Stimulated activated CD4-positive, alpha-beta T cell treated with anti-CD3 and anti-CD28 coated beads, Interleukin-1b, Interleukin-23, amount 100 ng/mL, for 24 hours (primary cell): Measurements from ENCODE around the gene NEUROD4.
"Not testable (repeated sequence)": the region's sequence is repeated elsewhere in the genome, so short reads cannot be mapped to it uniquely, and the experiment has no call there.

Source experiments
- DNase-seq, 4 experiments: peaks; one replicate each; pipeline ENCODE4 v3.0.0-alpha.2; 2020; ENCODE audit warnings: low read depth in 4 of 4, low spot score in 1 of 4

Gene NEUROD4

GRCh38 chr12:55019784-55020183, at the start of gene NEUROD4:
TSS of gene NEUROD4 (plus strand) at chr12:55019974. CDS start at chr12:55026440, 6,466 bp downstream.
- no peak for DNase-seq

- DNase-seq, result no peak
These were observed 49.0 kb upstream of the NEUROD4 start for GRCh38 chr12:54970741-54971140.

GRCh38 chr12:54973556-54973955, 46.2 kb upstream of the NEUROD4 start:
- DNase-seq, result no peak

- DNase-seq, result no peak
These were observed 45.5 kb upstream of the NEUROD4 start for GRCh38 chr12:54974279-54974678.

GRCh38 chr12:54975272-54975671, 44.5 kb upstream of the NEUROD4 start:
- DNase-seq, result no peak

- DNase-seq, result no peak
These were observed 43.9 kb upstream of the NEUROD4 start for GRCh38 chr12:54975875-54976274.

GRCh38 chr12:54977155-54977554, 42.6 kb upstream of the NEUROD4 start:
- DNase-seq, result no peak

- DNase-seq, result no peak
These were observed 41.9 kb upstream of the NEUROD4 start for GRCh38 chr12:54977857-54978256.

GRCh38 chr12:54980341-54980740, 39.4 kb upstream of the NEUROD4 start:
- DNase-seq, result peak in 2 of 4 experiments; percentile 22 to 38

- DNase-seq, result peak in 2 of 4 experiments; percentile 25 to 26
These were observed 38.0 kb upstream of the NEUROD4 start for GRCh38 chr12:54981796-54982195.

GRCh38 chr12:54983536-54984101, 36.2 kb upstream of the NEUROD4 start:
- peak in 2 of 4 experiments; percentile 29 to 30 for DNase-seq

- peak; percentile 42 to 79 (median 58) for DNase-seq
These were observed 35.0 kb upstream of the NEUROD4 start, which contains the start of gene TESPA1 for GRCh38 chr12:54984658-54985376. TSS of gene TESPA1 (minus strand) at chr12:54984762. CDS start at chr12:54974562, 10,200 bp downstream.

- DNase-seq, result not testable (repeated sequence)
These were observed 33.0 kb upstream of the NEUROD4 start for GRCh38 chr12:54986773-54987172.

GRCh38 chr12:54987611-54988231, 32.1 kb upstream of the NEUROD4 start:
- DNase-seq, result no peak

- no peak for DNase-seq
These were observed 31.2 kb upstream of the NEUROD4 start for GRCh38 chr12:54988402-54989054.

- no peak for DNase-seq
These were observed 29.9 kb upstream of the NEUROD4 start for GRCh38 chr12:54989829-54990228.

GRCh38 chr12:54991161-54991990, 28.4 kb upstream of the NEUROD4 start:
- no peak for DNase-seq

- DNase-seq, result no peak
These were observed 27.8 kb upstream of the NEUROD4 start for GRCh38 chr12:54991991-54992375.

GRCh38 chr12:54993181-54993835, 26.5 kb upstream of the NEUROD4 start:
- DNase-seq, result peak in 2 of 4 experiments; percentile 21

- DNase-seq, result no peak
These were observed 23.6 kb upstream of the NEUROD4 start for GRCh38 chr12:54996205-54996604.
